Glomerular visceral epithelial cell (primary cell): Measurements from ENCODE around the gene KLHDC10.
"Not testable (repeated sequence)": the region's sequence is repeated elsewhere in the genome, so short reads cannot be mapped to it uniquely, and the experiment has no call there.

Experiments
- DNase-seq: peaks from one replicate; pipeline ENCODE4 v3.0.0-alpha.2; 2016; ENCODE audit errors: extremely low spot score

KLHDC10 gene, protein sequence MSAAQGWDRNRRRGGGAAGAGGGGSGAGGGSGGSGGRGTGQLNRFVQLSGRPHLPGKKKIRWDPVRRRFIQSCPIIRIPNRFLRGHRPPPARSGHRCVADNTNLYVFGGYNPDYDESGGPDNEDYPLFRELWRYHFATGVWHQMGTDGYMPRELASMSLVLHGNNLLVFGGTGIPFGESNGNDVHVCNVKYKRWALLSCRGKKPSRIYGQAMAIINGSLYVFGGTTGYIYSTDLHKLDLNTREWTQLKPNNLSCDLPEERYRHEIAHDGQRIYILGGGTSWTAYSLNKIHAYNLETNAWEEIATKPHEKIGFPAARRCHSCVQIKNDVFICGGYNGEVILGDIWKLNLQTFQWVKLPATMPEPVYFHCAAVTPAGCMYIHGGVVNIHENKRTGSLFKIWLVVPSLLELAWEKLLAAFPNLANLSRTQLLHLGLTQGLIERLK

GRCh38 chr7:130069978-130070860 lies at the start of gene KLHDC10:
Gene KLHDC10 (plus strand): TSS chr7:130070534. CDS start chr7:130070644, 110 bp downstream.
- DNase-seq, result peak; percentile 98

- no peak for DNase-seq
Observed at GRCh38 chr7:130021105-130021834, 49.1 kb upstream of the KLHDC10 start.

GRCh38 chr7:130022115-130022514 lies 48.2 kb upstream of the KLHDC10 start:
- DNase-seq, result no peak

- no peak for DNase-seq
Observed at GRCh38 chr7:130022623-130023175, 47.6 kb upstream of the KLHDC10 start.

DNA sequence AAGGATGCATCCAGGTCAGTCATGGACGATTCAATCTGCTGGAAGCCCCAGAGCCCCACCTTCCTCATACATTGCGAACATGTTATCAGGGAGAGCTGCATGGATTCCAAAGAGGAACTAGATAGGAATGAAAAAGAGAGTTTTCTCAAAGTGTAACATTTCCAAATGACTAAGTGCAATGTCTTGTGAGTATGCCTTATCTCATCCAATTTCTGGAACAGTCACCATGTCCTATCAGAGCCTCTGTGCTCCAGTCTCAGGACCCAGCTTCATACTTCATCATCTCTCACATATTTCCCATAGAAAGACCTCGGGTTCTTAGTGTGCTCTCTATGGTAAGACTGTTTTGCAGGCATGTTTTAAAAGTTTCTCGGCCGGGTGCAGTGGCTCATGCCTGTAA lies 45.9 kb upstream of the KLHDC10 start:
- DNase-seq, result no peak

DNA sequence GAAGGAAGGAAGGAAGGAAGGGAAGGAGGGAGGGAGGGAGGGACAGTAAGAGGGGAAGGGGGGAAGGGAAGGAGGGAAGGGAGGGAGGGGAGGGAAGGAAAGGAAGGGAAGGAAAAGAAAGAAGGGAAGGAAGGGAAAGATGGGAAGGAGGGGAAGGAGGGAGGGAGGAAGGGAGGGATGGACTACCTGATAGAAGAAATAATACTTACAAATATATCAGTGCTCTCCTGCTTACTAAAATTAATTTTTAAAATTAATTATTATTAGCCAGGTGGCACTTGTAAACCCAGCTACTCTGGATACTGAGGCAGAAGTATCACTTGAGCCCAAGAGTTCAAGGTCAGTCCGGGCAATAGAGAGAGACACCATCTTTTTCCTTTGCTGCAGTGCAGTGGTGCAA lies 37.6 kb upstream of the KLHDC10 start:
- no peak for DNase-seq

- no peak for DNase-seq
Observed at GRCh38 chr7:130037703-130038102, 32.6 kb upstream of the KLHDC10 start.

- DNase-seq, result no peak
Observed at GRCh38 chr7:130040576-130040975, 29.8 kb upstream of the KLHDC10 start.

- no peak for DNase-seq
Observed at GRCh38 chr7:130047831-130048230, 22.5 kb upstream of the KLHDC10 start.

DNA sequence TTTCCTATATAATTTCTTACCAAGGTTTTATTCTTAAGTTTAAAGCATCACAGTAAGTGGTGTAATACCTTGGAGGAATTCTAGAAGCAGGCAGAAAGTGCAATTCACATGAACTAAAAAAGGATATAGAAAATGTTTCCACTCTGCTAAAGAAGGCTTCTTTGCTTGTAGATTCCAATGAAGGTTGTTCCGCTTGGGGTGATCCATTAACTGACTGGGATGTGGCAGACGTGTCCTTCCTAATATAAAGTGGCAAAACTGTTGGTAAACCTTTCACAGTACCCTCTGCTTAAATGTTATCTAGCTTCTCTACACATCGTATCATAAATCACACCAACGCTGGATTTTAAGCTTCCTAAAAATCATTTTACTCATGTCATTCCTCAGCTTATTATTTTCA lies 21.4 kb upstream of the KLHDC10 start:
- peak; percentile 29 for DNase-seq

- not testable (repeated sequence) for DNase-seq
Observed at GRCh38 chr7:130052250-130052649, 18.1 kb upstream of the KLHDC10 start.

GRCh38 chr7:130055198-130055597 lies 15.1 kb upstream of the KLHDC10 start:
- not testable (repeated sequence) for DNase-seq

- DNase-seq, result no peak
Observed at GRCh38 chr7:130062246-130062645, 8.1 kb upstream of the KLHDC10 start.

- peak; percentile 43 for DNase-seq
Observed at GRCh38 chr7:130063036-130063435, 7.3 kb upstream of the KLHDC10 start.

DNA sequence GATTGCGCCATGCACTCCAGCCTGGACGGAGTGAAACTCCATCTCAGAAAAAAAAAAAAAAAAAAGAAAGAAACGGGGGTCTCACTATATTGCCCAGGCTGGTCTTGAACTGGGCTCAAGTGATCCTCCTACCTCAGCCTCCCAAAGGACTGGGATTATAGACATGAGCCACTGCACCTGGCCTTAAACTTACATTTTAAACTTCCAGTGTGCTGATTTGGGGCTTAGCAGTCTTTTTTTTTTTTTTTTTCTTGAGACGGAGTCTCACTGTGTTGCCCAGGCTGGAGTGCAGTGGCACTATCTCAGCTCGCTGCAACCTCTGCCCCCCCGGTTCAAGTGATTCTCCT lies 5.8 kb upstream of the KLHDC10 start:
- not testable (repeated sequence) for DNase-seq

- DNase-seq, result no peak
Observed at GRCh38 chr7:130065500-130066152, 4.7 kb upstream of the KLHDC10 start.

GRCh38 chr7:130069179-130069977 lies 956 bp upstream of the KLHDC10 start:
- no peak for DNase-seq

DNA sequence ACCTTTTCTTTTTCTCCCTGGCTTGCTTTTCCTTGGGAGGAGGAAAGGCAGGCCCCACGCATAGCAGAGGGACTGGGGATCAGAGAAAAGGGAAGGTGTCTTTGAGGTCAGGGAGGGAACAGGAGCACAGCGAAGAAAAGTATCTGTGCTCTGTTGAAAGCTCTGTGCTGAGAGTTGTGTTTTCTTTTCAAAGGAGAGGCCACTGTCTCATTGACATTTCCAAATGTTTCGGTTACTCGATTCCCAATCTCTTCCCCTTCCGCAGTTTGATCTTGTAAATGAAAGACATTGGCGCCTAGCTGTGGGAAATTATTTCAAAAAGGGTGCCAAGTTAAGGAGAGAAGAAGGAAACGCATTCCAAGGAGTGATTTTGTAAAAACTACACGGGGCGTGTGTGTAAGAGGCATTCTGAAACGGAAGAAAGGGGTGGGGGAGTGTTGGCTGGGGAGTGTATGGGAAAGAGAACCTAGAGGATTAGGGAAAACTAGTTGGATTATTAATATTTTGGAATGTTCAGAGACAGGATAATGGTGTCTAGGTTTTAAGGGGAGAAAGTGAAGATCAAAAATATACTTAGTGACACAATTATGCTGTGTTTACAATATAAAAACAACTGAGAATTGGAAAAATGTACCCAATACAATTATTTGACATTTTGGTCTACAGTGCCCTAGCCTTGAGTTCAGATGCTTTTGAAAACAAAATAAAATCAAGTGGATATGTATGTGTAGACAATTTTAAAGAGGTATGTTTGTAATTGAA lies 708 bp downstream of the KLHDC10 start:
- DNase-seq, result no peak
